GM12873 (cell line): ENCODE results near the gene CAMK2G.

Source experiments
- CTCF ChIP-seq: IDR thresholded peaks from 2 replicates; pipeline ENCODE4 v1.5.1; 2012; ENCODE audit warnings: low read depth, mild to moderate bottlenecking, moderate library complexity, low read length, control low read depth; ENCODE audit not compliant: insufficient read depth; ENCODE audit errors: missing control alignments

Gene CAMK2G

GRCh38 chr10:73867126-73867807 lies 7.1 kb downstream of the CAMK2G start:
- no peak for TF ChIP-seq CTCF

GRCh38 chr10:73866621-73867020 lies 7.7 kb downstream of the CAMK2G start:
- TF ChIP-seq CTCF, result no peak

- no peak for TF ChIP-seq CTCF
These were observed 8.6 kb downstream of the CAMK2G start for GRCh38 chr10:73865459-73866442.

- TF ChIP-seq CTCF, result no peak
These were observed 9.3 kb downstream of the CAMK2G start for GRCh38 chr10:73865107-73865458.

GRCh38 chr10:73864229-73864628 lies 10.1 kb downstream of the CAMK2G start:
- TF ChIP-seq CTCF, result no peak

GRCh38 chr10:73863039-73863817 lies 11.1 kb downstream of the CAMK2G start:
- no peak for TF ChIP-seq CTCF

- no peak for TF ChIP-seq CTCF
These were observed 12.3 kb downstream of the CAMK2G start for GRCh38 chr10:73862011-73862410.
